Gastrocnemius medialis (tissue), 4 donors: ENCODE data around the gene DHH. TPM values are rescaled to one million over a fixed set of nuclear protein-coding genes. Genes with fewer than 3 reads are reported as not detected.

Source experiments
- ATAC-seq, 2 donors: fragments of 150-250 bp; one replicate each; pipeline ENCODE4 v1.9.1; 2016
- DNase-seq, 2 donors: peaks; one replicate each; pipeline ENCODE4 v3.0.0-alpha.2; 2019
- H3K27ac ChIP-seq, 4 donors: fragments of 200-600 bp; sonication (generic); 1 replicate in 1 of 4; 2 replicates in 3 of 4; pipeline ENCODE4 v1.5.1; 2016 to 2018; ENCODE audit warnings: mild to moderate bottlenecking in 2 of 4, moderate library complexity in 1 of 4
- H3K27me3 ChIP-seq, 3 donors: fragments of 200-600 bp; sonication (generic) in 2 of 3; 1 replicate in 1 of 3; 2 replicates in 2 of 3; pipeline versions ENCODE4 v1.5.1 to v1.6.0; 2016 to 2019; ENCODE audit warnings: mild to moderate bottlenecking in 1 of 3, moderate library complexity in 1 of 3
- H3K36me3 ChIP-seq, 2 donors: fragments of 200-600 bp; sonication (generic) in 1 of 2; one replicate each; pipeline ENCODE4 v1.5.1; 2017 to 2018
- H3K4me1 ChIP-seq, 2 donors: fragments of 200-600 bp; sonication (generic) in 1 of 2; one replicate each; pipeline ENCODE4 v1.5.1; 2016 to 2017; ENCODE audit warnings: mild to moderate bottlenecking in 2 of 2
- H3K4me3 ChIP-seq, 4 donors: fragments of 200-600 bp; sonication (generic) in 3 of 4; 1 replicate in 1 of 4; 2 replicates in 3 of 4; pipeline ENCODE4 v1.5.1; 2016 to 2019; ENCODE audit warnings: mild to moderate bottlenecking in 2 of 4
- H3K9me3 ChIP-seq, 3 donors: fragments of 200-600 bp; sonication (generic) in 2 of 3; 1 replicate in 1 of 3; 2 replicates in 2 of 3; pipeline ENCODE4 v1.5.1; 2016 to 2019
- CTCF ChIP-seq, 5 experiments: fragments of 450-650 bp in 3 of 5; fragments of 200-600 bp in 2 of 5; sonication (generic) in 2 of 5; IDR thresholded peaks in 4 of 5; conservative IDR thresholded peaks in 1 of 5; 1 replicate in 4 of 5; 2 replicates in 1 of 5; pipeline ENCODE4 v1.5.1; 2016 to 2019; ENCODE audit warnings: antibody characterized with exemption in 5 of 5, mild to moderate bottlenecking in 3 of 5, moderate library complexity in 3 of 5
- POLR2A ChIP-seq, 2 donors: fragments of 450-650 bp; IDR thresholded peaks; one replicate each; pipeline ENCODE4 v1.6.1; 2017; ENCODE audit warnings: antibody characterized with exemption in 2 of 2, mild to moderate bottlenecking in 2 of 2, moderate library complexity in 2 of 2
- in situ Hi-C, 4 donors: fragments of 200-750 bp; cut with MboI; loops; one replicate each; pipeline versions ENCODE4 v1.15.0 to v1.8.0; 2017; ENCODE audit warnings: low sequenced_read_pairs in 4 of 4
- intact Hi-C: fragments of 100-400 bp; cut with DNase I; formaldehyde crosslinking; loops from one replicate; pipeline ENCODE4 v1.15.1; 2023; ENCODE audit warnings: low total_unique reads
- total RNA-seq, 4 donors: library from RNA; depleted of rRNA; stranded (reverse); fragments of >200 nt; gene quantifications; one replicate each; pipeline versions ENCODE4 v1.1.0 to v1.2.3, GENCODE V29; 2016

The DHH gene
- total RNA-seq, 4 donors from 2014 or later, result 0.09 to 0.36 (median 0.15) TPM; not detected in 1

GRCh38 chr12:49091836-49092085 lies 2.8 kb downstream of the DHH start:
- DNase-seq (no peak), ATAC-seq (no peak)
- intact Hi-C loops (no loop called here), in situ Hi-C loops (loop anchor here in 1 of 4 donors (25.0 kb wide), 1 partner anchor 146 kb away; no protein-coding TSS in a partner anchor)
- peak overlapping the region in 3 of 4 donors; percentile 10 to 29 (median 28) for H3K4me3 ChIP-seq
- H3K27me3 ChIP-seq, result peaks cover 57 to 63% (median 60%) of the 10 kb centered on the region in 3 donors
- no peaks in the 10 kb centered on the region for H3K9me3 ChIP-seq
- no peak for TF ChIP-seq POLR2A (IDR thresholded peaks at IDR 0.05)
- TF ChIP-seq CTCF (IDR thresholded peaks at IDR 0.05 in 4 of 5, conservative IDR thresholded peaks at IDR 0.05 in 1 of 5), result no peak
- H3K4me1 ChIP-seq, result peaks cover 25 to 31% of the 10 kb centered on the region in 2 donors
- H3K36me3 ChIP-seq, result peaks cover 0 to 2% of the 10 kb centered on the region in 2 donors
- H3K27ac ChIP-seq, result no peak overlapping the region

GRCh38 chr12:49091056-49091835 lies 3.4 kb downstream of the DHH start:
- DNase-seq (no peak), ATAC-seq (no peak)
- no peak for TF ChIP-seq CTCF (IDR thresholded peaks at IDR 0.05 in 4 of 5, conservative IDR thresholded peaks at IDR 0.05 in 1 of 5)
- TF ChIP-seq POLR2A (IDR thresholded peaks at IDR 0.05), result no peak
- in situ Hi-C loops, result loop anchor here in 1 of 4 donors (25.0 kb wide), 1 partner anchor 146 kb away; no protein-coding TSS in a partner anchor
- intact Hi-C loops, result no loop called here
- Histone ChIP-seq H3K9me3 (no peaks in the 10 kb centered on the region), H3K36me3 (no peaks in the 10 kb centered on the region), H3K27ac (no peak overlapping the region), H3K27me3 (peaks cover 57 to 63% (median 60%) of the 10 kb centered on the region in 3 donors), H3K4me3 (peak overlapping the region in 2 of 4 donors; percentile 28 to 29), H3K4me1 (peaks cover 25 to 31% of the 10 kb centered on the region in 2 donors)

- no peaks in the 10 kb centered on the region for H3K36me3 ChIP-seq
- no peaks in the 10 kb centered on the region for H3K9me3 ChIP-seq
- no peak overlapping the region for H3K27ac ChIP-seq
- no peak for ATAC-seq
- H3K27me3 ChIP-seq, result peaks cover 57 to 62% (median 60%) of the 10 kb centered on the region in 3 donors
- H3K4me3 ChIP-seq, result peak overlapping the region; percentile 34 to 59 (median 40)
- TF ChIP-seq POLR2A (IDR thresholded peaks at IDR 0.05) (no peak), CTCF (IDR thresholded peaks at IDR 0.05 in 4 of 5, conservative IDR thresholded peaks at IDR 0.05 in 1 of 5) (no peak)
- intact Hi-C loops, result no loop called here
- H3K4me1 ChIP-seq, result peaks cover 24 to 31% of the 10 kb centered on the region in 2 donors
- no peak for DNase-seq
- in situ Hi-C loops, result loop anchor here in 3 of 4 donors (5.0 to 25.0 kb wide), 3 partner anchors 32 to 147 kb away; no protein-coding TSS in a partner anchor
These were observed 4.5 kb downstream of the DHH start for GRCh38 chr12:49089821-49090773.

- H3K9me3 ChIP-seq, result no peaks in the 10 kb centered on the region
- ATAC-seq (no peak), DNase-seq (no peak)
- H3K27ac ChIP-seq, result no peak overlapping the region
- peaks cover 48 to 51% (median 50%) of the 10 kb centered on the region in 3 donors for H3K27me3 ChIP-seq
- no peaks in the 10 kb centered on the region for H3K36me3 ChIP-seq
- in situ Hi-C loops, result loop anchor here in 3 of 4 donors (5.0 to 25.0 kb wide), 3 partner anchors 33 to 148 kb away; no protein-coding TSS in a partner anchor
- no peak overlapping the region for H3K4me3 ChIP-seq
- intact Hi-C loops, result loop anchor here (1.0 kb wide), 3 partner anchors 32 to 146 kb away; no protein-coding TSS in a partner anchor
- TF ChIP-seq POLR2A (IDR thresholded peaks at IDR 0.05), result no peak
- no peak for TF ChIP-seq CTCF (IDR thresholded peaks at IDR 0.05 in 4 of 5, conservative IDR thresholded peaks at IDR 0.05 in 1 of 5)
- H3K4me1 ChIP-seq, result peaks cover 12 to 24% of the 10 kb centered on the region in 2 donors
These were observed 5.7 kb downstream of the DHH start for GRCh38 chr12:49088932-49089330.
